Activated T-helper 1 cell treated with anti-CD3 and anti-CD28 coated beads, Interleukin-2, amount 50 U/mL, for 16 hours (primary cell): ENCODE results near the gene KCTD20.
"Not testable (repeated sequence)": the region's sequence is repeated elsewhere in the genome, so short reads cannot be mapped to it uniquely, and the experiment has no call there.

Experiments used
- DNase-seq, 2 donors: peaks; one replicate each; pipeline ENCODE4 v3.0.0-alpha.2; 2020; ENCODE audit warnings: low read depth in 1 of 2, low spot score in 1 of 2

Gene KCTD20

DNA sequence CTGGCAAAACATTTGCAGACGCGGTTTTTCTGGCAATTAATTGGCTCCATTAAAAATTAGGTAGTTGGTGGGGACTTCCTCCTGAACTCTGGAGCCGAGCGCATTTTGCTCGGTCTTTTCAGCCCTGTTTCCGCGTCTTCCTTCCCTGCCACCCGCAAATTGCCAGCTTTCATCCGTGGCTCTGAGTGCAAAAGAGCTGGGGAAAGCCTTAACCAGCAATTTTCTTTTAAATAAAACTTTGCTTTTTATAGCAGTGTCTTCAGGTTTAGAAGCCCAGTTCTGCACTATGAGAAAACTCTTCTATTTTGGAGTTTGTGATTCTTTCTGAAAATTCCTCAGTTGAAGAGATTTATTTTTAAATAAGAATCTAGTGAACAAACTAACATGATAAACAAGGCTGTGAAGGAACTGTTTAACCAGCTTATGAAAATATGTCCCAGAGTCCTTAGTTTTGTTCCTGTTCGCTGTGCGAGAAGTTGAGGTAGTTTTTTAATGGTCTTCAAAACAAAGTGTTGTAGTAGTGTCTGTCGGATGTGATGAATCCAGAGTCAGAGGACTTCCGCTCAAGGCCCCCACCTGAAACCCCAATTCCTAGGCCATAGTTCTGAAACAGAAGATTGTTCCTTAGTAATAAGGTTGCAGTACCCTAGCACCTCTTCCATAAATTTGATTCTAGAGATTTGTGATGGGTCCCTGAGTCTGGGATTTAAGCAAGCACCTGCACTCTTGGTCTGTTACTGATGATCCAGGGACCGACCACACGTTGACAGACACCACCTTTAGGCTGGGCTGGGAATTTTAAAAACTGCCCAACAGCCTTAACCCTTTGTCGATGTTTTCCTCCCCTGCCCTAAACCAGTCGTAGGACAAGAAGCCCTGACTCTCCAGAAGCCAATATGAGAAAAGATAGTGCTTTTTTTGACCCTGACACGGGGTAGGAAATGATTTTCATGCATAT lies 950 bp downstream of the KCTD20 start:
- no peak for DNase-seq

- DNase-seq, result no peak
Measured at GRCh38 chr6:36444470-36444869, 1.7 kb downstream of the KCTD20 start.

DNA sequence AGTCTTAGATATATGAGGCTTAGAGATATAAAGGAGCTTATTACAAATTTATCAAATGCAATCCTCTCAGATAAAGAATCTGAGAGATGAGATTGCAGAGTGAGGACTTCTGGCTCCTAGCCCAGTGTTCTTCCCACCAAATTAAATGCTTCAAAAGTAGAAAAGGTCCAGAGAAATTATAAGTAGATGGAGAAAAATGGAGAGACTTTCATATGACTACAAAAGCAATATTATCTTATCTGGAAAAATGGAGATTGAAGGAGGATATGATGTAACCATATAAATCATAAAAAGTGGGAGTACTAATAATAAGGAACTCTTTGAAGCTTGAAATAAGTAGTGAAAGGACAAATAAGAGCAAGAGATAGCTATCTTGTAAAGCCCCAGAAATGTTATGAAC lies 2.8 kb downstream of the KCTD20 start:
- DNase-seq, result no peak

DNA sequence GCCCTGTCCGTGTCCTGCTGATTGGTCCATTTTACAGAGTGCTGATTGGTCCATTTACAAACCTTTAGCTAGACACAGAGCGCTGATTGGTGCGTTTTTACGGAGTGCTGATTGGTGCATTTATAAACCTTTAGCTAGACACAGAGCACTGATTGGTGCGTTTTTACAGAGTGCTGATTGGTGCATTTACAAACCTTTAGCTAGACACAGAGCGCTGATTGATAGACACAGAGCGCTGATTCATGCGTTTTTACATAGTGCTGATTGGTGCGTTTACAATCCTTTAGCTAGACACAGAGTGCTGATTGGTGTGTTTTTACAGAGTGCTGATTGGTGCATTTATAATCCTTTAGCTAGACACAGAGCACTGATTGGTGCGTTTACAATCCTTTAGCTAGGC lies 6.4 kb downstream of the KCTD20 start:
- not testable (repeated sequence) for DNase-seq

DNA sequence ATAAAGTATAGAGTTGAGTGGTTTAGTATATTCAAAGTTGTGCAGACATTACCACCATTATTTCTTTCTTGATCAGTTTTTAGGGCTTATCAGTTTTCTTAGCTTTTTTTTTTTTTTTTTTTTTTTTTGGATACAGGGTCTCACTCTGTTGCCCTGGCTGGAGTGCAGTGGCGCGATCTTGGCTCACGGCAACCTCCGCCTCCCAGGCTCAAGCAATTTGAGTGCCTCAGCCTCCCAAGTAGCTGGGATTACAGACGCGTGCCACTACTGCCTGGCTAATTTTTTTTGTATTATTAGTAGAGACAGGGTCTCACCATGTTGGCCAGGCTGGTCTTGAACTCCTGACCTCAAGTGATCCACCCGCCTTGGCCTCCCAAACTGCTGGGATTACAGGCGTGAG lies 10.1 kb downstream of the KCTD20 start:
- DNase-seq, result not testable (repeated sequence)

DNA sequence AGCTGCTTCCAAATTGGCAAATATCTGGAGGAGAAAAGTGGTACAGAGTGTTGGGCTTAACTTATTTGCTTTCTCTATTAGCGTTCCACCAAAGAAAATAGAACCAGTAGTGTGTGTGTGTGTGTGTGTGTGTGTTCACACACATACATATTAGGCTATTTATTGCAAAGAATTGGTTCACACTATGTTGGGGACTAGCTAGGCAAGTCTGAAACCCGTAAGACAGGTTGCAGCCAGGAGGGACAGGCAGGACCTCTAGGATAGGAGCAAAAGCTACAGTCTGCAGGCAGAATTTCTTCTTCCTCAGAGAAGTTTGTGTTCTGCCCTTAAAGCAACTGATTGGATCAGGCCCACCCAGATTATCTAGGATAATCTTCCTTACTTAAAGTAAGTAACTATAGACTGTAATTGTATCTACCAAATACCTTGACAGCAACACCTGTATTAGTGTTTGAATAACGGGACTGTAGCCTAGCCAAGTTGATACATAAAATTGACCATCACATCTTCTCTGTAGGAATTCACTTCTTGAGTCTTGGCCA lies 12.8 kb downstream of the KCTD20 start:
- DNase-seq, result no peak

DNA sequence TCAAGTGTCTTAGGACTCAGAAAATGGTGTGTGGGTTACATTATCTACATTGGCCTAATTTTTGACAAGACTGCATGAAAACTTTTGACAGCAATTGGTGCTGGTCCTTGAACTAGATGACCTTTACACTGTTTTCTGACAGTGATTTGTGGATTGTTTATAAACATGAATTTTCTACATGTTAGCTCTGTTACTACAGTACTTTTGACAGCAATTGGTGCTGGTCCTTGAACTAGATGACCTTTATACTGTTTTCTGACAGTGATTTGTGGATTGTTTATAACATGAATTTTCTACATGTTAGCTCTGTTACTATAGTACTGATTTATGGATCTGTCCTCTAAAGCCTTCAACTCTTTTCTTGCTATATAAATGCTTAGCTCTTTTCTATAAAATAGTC lies 16.7 kb downstream of the KCTD20 start:
- no peak for DNase-seq

DNA sequence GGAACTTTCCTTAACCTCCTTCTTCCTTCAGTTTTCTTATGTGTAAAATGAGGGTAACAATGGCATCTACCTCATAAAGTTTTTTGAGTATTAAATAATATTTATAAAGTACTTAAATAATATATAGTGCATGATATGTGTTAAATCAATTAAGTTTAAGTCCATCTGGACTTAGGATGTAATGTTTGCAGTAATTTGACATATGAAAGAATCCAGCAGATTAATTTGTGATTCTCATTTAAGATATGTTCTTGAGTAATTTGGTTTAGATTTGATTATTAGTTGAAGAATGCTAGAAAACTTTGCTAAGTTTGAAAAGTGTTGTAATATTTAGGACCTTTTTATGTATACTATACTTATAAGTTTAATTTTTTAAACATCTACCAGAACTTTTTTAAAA lies 18.1 kb downstream of the KCTD20 start:
- DNase-seq, result no peak

DNA sequence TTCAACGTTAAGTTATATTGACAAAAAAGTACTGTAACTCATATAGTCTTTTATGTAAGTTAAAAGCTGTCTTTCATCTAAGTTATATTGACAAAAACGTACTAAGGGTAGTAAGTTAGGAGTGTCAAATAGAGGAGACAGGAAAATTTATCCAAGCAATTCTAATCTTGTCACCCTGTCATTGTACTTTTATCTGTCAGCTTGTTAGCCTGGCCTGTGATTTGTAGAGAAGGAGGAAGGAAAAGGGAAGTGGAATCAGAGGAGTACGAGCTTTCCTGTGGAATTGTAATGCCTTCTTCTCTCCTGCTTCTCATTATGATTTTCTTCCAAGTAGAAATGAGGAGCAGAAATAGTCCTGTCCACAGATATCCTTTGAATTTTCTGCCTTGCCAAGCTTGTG lies 18.8 kb downstream of the KCTD20 start:
- no peak for DNase-seq

GRCh38 chr6:36463676-36464075 lies 20.9 kb downstream of the KCTD20 start:
- no peak for DNase-seq

- no peak for DNase-seq
Measured at GRCh38 chr6:36464233-36464632, 21.4 kb downstream of the KCTD20 start.

GRCh38 chr6:36467625-36468024 lies 24.8 kb downstream of the KCTD20 start:
- no peak for DNase-seq

GRCh38 chr6:36469148-36469661 lies 26.4 kb downstream of the KCTD20 start:
- no peak for DNase-seq

- no peak for DNase-seq
Measured at GRCh38 chr6:36469946-36470345, 27.1 kb downstream of the KCTD20 start.

DNA sequence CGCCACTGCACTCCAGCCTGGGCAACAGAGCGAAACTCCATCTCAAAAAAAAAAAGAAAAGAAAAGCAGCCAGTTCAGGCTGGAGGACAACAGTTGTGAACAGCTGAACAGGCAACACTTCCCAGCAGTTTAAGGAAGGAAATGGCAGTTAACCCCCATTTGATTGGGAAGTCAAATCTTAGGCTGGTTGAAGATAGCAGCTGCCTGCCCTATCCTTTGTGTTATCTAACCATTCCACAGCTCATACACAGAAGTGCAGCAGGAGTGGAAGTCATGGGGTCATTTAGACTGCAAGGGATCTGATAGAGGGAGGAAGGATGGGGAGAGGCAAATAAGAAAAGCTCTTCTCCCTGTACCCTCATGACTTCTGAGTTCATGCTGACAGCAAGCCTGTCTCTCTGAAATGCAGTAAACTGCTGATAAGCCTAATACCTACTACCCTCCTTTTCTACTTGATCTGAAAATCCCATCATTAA lies 35.3 kb downstream of the KCTD20 start:
- DNase-seq, result no peak

GRCh38 chr6:36479256-36479655 lies 36.5 kb downstream of the KCTD20 start:
- DNase-seq, result no peak

DNA sequence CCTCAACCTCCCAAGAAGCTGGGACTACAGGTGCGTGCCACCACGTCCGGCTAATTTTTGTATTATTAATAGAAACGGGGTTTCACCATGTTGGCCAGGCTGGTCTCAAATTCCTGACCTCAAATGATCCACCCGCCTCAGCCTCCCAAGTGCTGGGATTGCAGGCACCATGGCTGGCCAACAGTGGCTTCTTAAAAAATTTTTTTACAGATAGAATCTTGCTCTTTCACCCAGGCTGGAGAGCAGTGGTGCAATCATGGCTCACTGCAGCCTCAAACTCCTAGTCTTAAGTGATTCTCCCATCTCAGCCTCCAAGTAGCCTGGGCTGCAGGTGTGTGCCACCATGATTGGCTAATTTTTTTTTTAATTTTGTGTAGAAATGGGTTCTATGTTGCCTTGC lies 40.5 kb downstream of the KCTD20 start:
- DNase-seq, result not testable (repeated sequence)

- DNase-seq, result no peak
Measured at GRCh38 chr6:36484736-36485135, 41.9 kb downstream of the KCTD20 start.

DNA sequence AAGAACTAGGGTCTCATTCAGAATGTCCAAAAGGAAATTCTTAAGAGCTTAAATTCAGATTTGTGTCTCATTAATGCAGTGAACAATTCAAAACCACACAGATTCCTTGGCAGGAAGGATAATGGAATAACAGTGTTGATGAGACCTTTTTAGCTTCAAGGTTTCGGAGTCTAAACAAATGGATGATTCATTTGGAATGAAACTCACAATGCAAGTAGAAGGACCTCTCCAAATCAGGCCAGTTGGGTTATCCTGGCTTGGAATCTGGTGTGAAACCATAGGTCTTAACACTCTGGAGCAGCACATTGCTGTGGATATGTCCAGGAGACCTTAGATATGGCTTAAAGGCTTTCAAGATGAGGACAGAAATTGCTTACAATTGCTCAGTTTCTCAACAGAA lies 44.9 kb downstream of the KCTD20 start:
- no peak for DNase-seq

GRCh38 chr6:36488221-36488620 lies 45.4 kb downstream of the KCTD20 start:
- DNase-seq, result no peak

DNA sequence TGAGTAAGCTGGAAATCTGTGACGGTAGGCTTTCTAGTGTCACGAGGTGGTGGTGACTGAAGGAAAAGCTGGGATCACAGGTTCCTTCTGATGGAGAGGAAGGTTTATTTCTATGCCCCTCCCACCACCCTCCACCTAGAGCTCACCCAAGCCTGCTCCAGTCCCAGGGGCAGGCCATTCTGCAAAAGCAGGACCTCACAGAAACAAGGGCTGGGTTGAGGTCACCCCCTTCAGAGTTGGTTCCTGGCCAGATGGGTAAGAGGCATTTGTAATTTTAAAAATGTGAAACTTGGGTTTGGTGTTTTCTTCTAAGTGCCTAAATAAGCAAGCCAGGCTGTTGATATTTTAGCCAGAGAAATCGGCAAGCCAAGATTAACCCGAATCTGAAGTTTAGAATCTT lies 46.6 kb downstream of the KCTD20 start:
- DNase-seq, result no peak

- DNase-seq, result no peak
Measured at GRCh38 chr6:36491378-36491965, 48.7 kb downstream of the KCTD20 start.
